ENCODE results near the gene CUX1. TPM values are rescaled to one million over a fixed set of nuclear protein-coding genes. Genes with fewer than 3 reads are reported as not detected.

CUX1 gene
- total RNA-seq, 4 donors from 2014 or later = 40.0 to 55.9 (median 47.3) TPM

DNA sequence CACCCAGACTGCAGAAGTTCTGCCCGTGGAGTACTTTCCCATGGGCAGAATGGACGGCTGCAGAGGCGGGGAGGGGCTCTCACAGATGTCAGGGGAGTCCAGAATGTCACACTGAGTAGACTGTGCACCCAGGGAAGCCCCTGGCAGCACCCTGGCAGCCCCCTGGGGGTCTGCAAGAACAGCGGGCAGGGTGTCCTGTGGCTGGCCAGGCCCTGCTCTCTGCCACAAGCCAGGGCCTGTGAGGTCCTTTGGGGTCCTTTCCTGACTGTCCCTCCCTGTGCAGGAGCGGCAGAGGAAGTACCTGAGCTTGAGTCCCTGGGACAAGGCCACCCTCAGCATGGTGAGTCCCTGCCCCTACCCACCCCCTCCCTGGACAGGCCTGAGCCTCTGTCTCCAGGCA is 463.1 kb downstream of the CUX1 start:
- peaks cover 0 to 15% (median 2%) of the 10 kb centered on the region in 3 donors for H3K4me1 ChIP-seq
- no peaks in the 10 kb centered on the region for H3K36me3 ChIP-seq
- no peaks in the 10 kb centered on the region for H3K9me3 ChIP-seq
- no peak for DNase-seq
- WGBS, 2 donors = no CpG with 5 or more reads among the region's 5 CpGs
- no peak for TF ChIP-seq CTCF (IDR thresholded peaks at IDR 0.05)
- H3K27me3 ChIP-seq = peaks cover 0 to 6% (median 0%) of the 10 kb centered on the region in 4 donors
- no peak overlapping the region for H3K27ac ChIP-seq
- intact Hi-C loops (cut with DNase I) = loop anchor here (5.0 to 10.0 kb wide), 2 partner anchors 107 to 184 kb away; partner anchors contain the start of genes ALKBH4 and LRWD1
- H3K4me3 ChIP-seq = no peak overlapping the region

DNA sequence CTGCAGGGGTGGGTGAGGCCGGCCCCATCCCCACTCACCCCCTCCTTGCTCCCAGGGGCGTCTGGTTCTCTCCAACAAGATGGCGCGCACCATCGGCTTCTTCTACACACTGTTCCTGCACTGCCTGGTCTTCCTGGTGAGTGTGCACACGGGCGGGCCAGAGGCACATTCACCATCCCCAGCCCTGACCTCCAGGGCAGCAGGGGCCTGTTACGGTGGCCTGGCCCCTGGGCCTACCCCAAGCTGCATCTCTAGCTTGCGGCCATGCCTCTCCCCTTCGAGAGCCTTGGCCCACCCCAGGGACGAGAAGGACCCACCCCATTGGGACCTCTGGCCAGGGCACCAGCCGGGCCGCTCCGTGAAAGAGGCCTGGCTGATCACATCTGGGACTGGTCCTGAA is 464.4 kb downstream of the CUX1 start:
- H3K4me1 ChIP-seq = peaks cover 4 to 25% (median 8%) of the 10 kb centered on the region in 3 donors
- no peak overlapping the region for H3K4me3 ChIP-seq
- H3K27ac ChIP-seq = no peak overlapping the region
- 92% methylated on average over 7 of the region's 14 CpGs; no CpG with 5 or more reads in 1 of the 2 donors for WGBS, 2 donors
- TF ChIP-seq POLR2A (IDR thresholded peaks at IDR 0.05) (no peak), CTCF (IDR thresholded peaks at IDR 0.05) (no peak)
- intact Hi-C loops (cut with DNase I) = loop anchor here (5.0 to 10.0 kb wide), 2 partner anchors 106 to 183 kb away; partner anchors contain the start of genes ALKBH4 and LRWD1
- peaks cover 0 to 15% (median 0%) of the 10 kb centered on the region in 4 donors for H3K27me3 ChIP-seq
- no peaks in the 10 kb centered on the region for H3K36me3 ChIP-seq
- no peaks in the 10 kb centered on the region for H3K9me3 ChIP-seq
- DNase-seq = no peak

DNA sequence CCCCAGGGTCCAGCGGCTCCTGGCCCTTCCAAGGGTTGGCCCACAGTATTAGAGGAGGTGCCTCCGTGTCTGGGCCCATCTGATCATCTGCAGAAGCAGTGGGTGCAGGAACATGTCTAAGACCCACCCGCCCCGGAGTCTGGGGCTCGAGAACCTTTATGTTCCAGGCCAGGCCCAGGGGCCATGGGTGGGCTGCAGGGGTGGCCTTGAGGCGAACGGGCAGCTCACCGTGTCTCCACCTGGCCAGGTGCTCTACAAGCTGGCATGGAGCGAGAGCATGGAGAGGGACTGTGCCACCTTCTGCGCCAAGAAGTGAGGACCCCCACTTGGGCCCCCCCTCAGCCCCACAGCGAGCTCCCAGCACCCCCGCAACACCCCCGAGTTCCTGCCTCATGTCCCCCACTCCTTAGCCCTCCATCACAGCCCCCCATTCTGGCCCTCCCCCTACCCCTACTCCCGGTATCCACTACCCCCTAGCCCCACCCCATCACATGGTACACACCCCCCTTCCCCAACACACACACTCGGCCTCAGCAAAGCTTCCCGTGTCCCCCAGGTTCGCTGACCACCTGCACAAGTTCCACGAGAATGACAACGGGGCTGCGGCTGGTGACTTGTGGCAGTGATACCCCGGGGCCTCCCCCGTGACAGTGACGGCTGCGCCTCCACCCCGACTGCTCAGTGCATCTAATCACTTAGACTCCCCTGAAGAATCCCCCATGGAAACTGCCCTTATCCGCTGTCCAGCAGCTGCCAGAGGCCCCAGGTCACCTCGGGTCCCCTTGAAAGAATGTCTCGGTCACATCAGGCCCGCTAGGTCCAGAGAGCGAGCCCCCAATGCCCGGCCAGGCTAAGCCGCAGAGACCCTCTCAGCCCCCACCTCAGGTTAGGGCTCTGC is 465.3 kb downstream of the CUX1 start:
- DNase-seq = no peak
- 76 to 81% methylated on average over 5 to 9 of the region's 32 CpGs for WGBS, 2 donors
- peaks cover 0 to 15% (median 0%) of the 10 kb centered on the region in 4 donors for H3K27me3 ChIP-seq
- H3K4me3 ChIP-seq = no peak overlapping the region
- no peaks in the 10 kb centered on the region for H3K9me3 ChIP-seq
- H3K36me3 ChIP-seq = no peaks in the 10 kb centered on the region
- TF ChIP-seq CTCF (IDR thresholded peaks at IDR 0.05) = no peak
- H3K4me1 ChIP-seq = peaks cover 9 to 34% (median 17%) of the 10 kb centered on the region in 3 donors
- intact Hi-C loops (cut with DNase I) = loop anchor here (5.0 to 10.0 kb wide), 2 partner anchors 105 to 182 kb away; partner anchors contain the start of genes ALKBH4 and LRWD1
- no peak overlapping the region for H3K27ac ChIP-seq

- Histone ChIP-seq H3K4me3 (no peak overlapping the region), H3K27ac (no peak overlapping the region), H3K9me3 (no peaks in the 10 kb centered on the region), H3K27me3 (peaks cover 0 to 15% (median 0%) of the 10 kb centered on the region in 4 donors), H3K4me1 (peaks cover 18 to 44% (median 26%) of the 10 kb centered on the region in 3 donors), H3K36me3 (no peaks in the 10 kb centered on the region)
- intact Hi-C loops (cut with DNase I) = loop anchor here (5.0 to 10.0 kb wide), 2 partner anchors 104 to 181 kb away; partner anchors contain the start of genes ALKBH4 and LRWD1
- DNase-seq = no peak
- WGBS, 2 donors = 66 to 83% methylated on average over 4 to 7 of the region's 10 CpGs
- TF ChIP-seq POLR2A (IDR thresholded peaks at IDR 0.05) (no peak), CTCF (IDR thresholded peaks at IDR 0.05) (no peak)
These were observed 466.2 kb downstream of the CUX1 start for GRCh38 chr7:102283477-102284189.

All from esophagus squamous epithelium (tissue), 5 donors.